ENCODE results near the gene ZEB2. TPM values are rescaled to one million over a fixed set of nuclear protein-coding genes. Genes with fewer than 3 reads are reported as not detected.

Gene ZEB2
- total RNA-seq, 1 donor from 2014 or later: 0.26 TPM

- Histone ChIP-seq H3K27me3 (ENCODE audit: control insufficient read depth, insufficient read depth, low read length) (peaks cover 33% of the 10 kb centered on the region), H3K4me3 (ENCODE audit: low read depth, low read length) (no peak overlapping the region), H3K36me3 (ENCODE audit: control insufficient read depth, insufficient read depth, low read length) (no peaks in the 10 kb centered on the region)
- TF ChIP-seq, protein P1, sequence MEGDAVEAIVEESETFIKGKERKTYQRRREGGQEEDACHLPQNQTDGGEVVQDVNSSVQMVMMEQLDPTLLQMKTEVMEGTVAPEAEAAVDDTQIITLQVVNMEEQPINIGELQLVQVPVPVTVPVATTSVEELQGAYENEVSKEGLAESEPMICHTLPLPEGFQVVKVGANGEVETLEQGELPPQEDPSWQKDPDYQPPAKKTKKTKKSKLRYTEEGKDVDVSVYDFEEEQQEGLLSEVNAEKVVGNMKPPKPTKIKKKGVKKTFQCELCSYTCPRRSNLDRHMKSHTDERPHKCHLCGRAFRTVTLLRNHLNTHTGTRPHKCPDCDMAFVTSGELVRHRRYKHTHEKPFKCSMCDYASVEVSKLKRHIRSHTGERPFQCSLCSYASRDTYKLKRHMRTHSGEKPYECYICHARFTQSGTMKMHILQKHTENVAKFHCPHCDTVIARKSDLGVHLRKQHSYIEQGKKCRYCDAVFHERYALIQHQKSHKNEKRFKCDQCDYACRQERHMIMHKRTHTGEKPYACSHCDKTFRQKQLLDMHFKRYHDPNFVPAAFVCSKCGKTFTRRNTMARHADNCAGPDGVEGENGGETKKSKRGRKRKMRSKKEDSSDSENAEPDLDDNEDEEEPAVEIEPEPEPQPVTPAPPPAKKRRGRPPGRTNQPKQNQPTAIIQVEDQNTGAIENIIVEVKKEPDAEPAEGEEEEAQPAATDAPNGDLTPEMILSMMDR (IDR thresholded peaks at IDR 0.05; ENCODE audit: insufficient read depth, low read length, severe bottlenecking): no peak
- no peak for DNase-seq (ENCODE audit: low read depth)
- no peak for FAIRE-seq
Measured at GRCh38 chr2:144507441-144508171, 12.3 kb downstream of the ZEB2 start.

- Histone ChIP-seq H3K27me3 (ENCODE audit: control insufficient read depth, insufficient read depth, low read length) (peaks cover 17% of the 10 kb centered on the region), H3K36me3 (ENCODE audit: control insufficient read depth, insufficient read depth, low read length) (no peaks in the 10 kb centered on the region), H3K4me3 (ENCODE audit: low read depth, low read length) (no peak overlapping the region)
- FAIRE-seq (no peak), DNase-seq (ENCODE audit: low read depth) (no peak)
- TF ChIP-seq, protein P1 (IDR thresholded peaks at IDR 0.05; ENCODE audit: insufficient read depth, low read length, severe bottlenecking): no peak
Measured at GRCh38 chr2:144505245-144505831, 14.6 kb downstream of the ZEB2 start.

DNA sequence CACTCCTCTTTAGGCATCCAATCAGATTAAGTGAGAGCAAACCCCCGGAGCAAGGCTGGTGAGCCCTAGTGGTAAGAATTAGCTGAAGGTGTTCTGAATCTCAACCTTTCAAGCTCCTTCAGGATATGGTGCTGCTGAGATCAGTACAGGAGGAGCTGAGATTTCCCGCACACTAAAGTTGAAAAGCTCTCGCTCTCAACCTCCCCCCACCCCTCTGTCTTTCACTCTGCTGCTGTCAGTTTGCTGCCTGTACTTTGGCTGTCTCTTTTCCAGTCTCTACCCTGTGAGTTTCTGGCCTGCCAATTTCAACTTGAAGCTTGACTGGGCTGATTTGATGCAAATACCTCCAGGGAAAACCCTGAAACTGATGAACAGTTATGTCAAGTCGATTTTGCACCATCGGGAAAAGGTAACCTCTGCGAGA is 15.7 kb downstream of the ZEB2 start:
- FAIRE-seq (no peak), DNase-seq (ENCODE audit: low read depth) (no peak)
- TF ChIP-seq, protein P1 (IDR thresholded peaks at IDR 0.05; ENCODE audit: insufficient read depth, low read length, severe bottlenecking): no peak
- Histone ChIP-seq H3K36me3 (ENCODE audit: control insufficient read depth, insufficient read depth, low read length) (no peaks in the 10 kb centered on the region), H3K27me3 (ENCODE audit: control insufficient read depth, insufficient read depth, low read length) (peaks cover 11% of the 10 kb centered on the region), H3K4me3 (ENCODE audit: low read depth, low read length) (no peak overlapping the region)

GRCh38 chr2:144503242-144503641 is 16.7 kb downstream of the ZEB2 start:
- no peak for DNase-seq (ENCODE audit: low read depth)
- Histone ChIP-seq H3K27me3 (ENCODE audit: control insufficient read depth, insufficient read depth, low read length) (peaks cover 6% of the 10 kb centered on the region), H3K4me3 (ENCODE audit: low read depth, low read length) (no peak overlapping the region), H3K36me3 (ENCODE audit: control insufficient read depth, insufficient read depth, low read length) (no peaks in the 10 kb centered on the region)
- FAIRE-seq: no peak
- TF ChIP-seq, protein P1 (IDR thresholded peaks at IDR 0.05; ENCODE audit: insufficient read depth, low read length, severe bottlenecking): no peak

DNA sequence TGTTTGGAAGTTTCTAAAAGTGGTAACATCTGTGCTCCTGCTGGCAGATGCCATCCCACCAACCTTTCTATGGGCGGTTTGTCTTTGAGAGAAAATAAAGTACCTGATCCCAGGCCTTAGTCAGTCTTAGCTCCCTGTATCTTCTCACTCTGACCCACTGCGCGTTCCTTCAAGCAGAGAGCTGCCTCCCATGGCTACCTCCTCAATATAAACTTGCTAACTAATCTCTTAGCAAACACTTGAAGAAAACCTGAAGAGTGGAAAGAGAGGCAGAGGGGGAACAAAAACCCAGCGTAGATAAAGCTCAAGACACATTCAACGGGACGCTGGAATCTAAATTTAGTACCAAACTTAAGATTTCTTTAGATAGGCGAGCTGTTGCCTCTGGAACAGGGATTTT is 17.6 kb downstream of the ZEB2 start:
- FAIRE-seq: no peak
- no peak for DNase-seq (ENCODE audit: low read depth)
- peaks cover 4% of the 10 kb centered on the region for H3K27me3 ChIP-seq (ENCODE audit: control insufficient read depth, insufficient read depth, low read length)

More for the DNA sequence above, 17.6 kb downstream of the ZEB2 start:
- no peak overlapping the region for H3K4me3 ChIP-seq (ENCODE audit: low read depth, low read length)
- TF ChIP-seq, protein P1 (IDR thresholded peaks at IDR 0.05; ENCODE audit: insufficient read depth, low read length, severe bottlenecking): no peak
- H3K36me3 ChIP-seq (ENCODE audit: control insufficient read depth, insufficient read depth, low read length): no peaks in the 10 kb centered on the region

Measured in bronchial epithelial cell (primary cell).